KMS-11 (cell line): ENCODE measurements around the gene PEX14.

ENCODE experiments used
- H2AFZ ChIP-seq: fragments of 200-600 bp; sonication (generic); 2 replicates; pipeline ENCODE4 v1.6.1; 2016; ENCODE audit warnings: antibody characterized with exemption, mixed run types, low read depth
- H3K27ac ChIP-seq: fragments of 200-600 bp; sonication (generic); 2 replicates; pipeline ENCODE4 v1.6.1; 2016; ENCODE audit warnings: mild to moderate bottlenecking, mixed run types
- H3K27me3 ChIP-seq: fragments of 200-600 bp; sonication (generic); 2 replicates; pipeline ENCODE4 v1.6.1; 2017; ENCODE audit warnings: mild to moderate bottlenecking, low read depth, mixed run types, moderate library complexity; ENCODE audit not compliant: insufficient read depth
- H3K36me3 ChIP-seq: fragments of 200-600 bp; sonication (generic); 2 replicates; pipeline ENCODE4 v1.6.1; 2017; ENCODE audit warnings: mild to moderate bottlenecking, mixed run types; ENCODE audit not compliant: insufficient read depth
- H3K4me1 ChIP-seq: fragments of 200-600 bp; sonication (generic); 2 replicates; pipeline ENCODE4 v1.6.1; 2016; ENCODE audit warnings: mild to moderate bottlenecking, low read depth, mixed run types; ENCODE audit not compliant: poor library complexity, severe bottlenecking
- H3K4me2 ChIP-seq: fragments of 200-600 bp; sonication (generic); 2 replicates; pipeline ENCODE4 v1.7.0; 2016; ENCODE audit warnings: mild to moderate bottlenecking, mixed run types
- H3K4me3 ChIP-seq: fragments of 200-600 bp; sonication (generic); IDR thresholded peaks from 2 replicates; pipeline ENCODE4 v1.6.1; 2017; ENCODE audit warnings: low read depth, low read length, mixed read lengths; ENCODE audit not compliant: insufficient read depth
- H3K79me2 ChIP-seq: fragments of 200-600 bp; sonication (generic); 2 replicates; pipeline ENCODE4 v1.6.1; 2016; ENCODE audit warnings: low read depth, mixed run types; ENCODE audit not compliant: insufficient read depth
- H3K9ac ChIP-seq: fragments of 200-600 bp; sonication (generic); 2 replicates; pipeline ENCODE4 v1.6.1; 2016; ENCODE audit warnings: mild to moderate bottlenecking, mixed run types
- H4K20me1 ChIP-seq: fragments of 200-600 bp; sonication (generic); 2 replicates; pipeline ENCODE4 v1.6.1; 2016; ENCODE audit warnings: mild to moderate bottlenecking, mixed run types; ENCODE audit not compliant: insufficient read depth
- TF ChIP-seq, protein P1 (sequence below): fragments of 200-600 bp; sonication (generic); conservative IDR thresholded peaks from 2 replicates; pipeline ENCODE4 v1.6.1; 2017; ENCODE audit warnings: low read depth, mild to moderate bottlenecking, antibody characterized with exemption, low read length, moderate library complexity, mixed read lengths

Gene PEX14

DNA sequence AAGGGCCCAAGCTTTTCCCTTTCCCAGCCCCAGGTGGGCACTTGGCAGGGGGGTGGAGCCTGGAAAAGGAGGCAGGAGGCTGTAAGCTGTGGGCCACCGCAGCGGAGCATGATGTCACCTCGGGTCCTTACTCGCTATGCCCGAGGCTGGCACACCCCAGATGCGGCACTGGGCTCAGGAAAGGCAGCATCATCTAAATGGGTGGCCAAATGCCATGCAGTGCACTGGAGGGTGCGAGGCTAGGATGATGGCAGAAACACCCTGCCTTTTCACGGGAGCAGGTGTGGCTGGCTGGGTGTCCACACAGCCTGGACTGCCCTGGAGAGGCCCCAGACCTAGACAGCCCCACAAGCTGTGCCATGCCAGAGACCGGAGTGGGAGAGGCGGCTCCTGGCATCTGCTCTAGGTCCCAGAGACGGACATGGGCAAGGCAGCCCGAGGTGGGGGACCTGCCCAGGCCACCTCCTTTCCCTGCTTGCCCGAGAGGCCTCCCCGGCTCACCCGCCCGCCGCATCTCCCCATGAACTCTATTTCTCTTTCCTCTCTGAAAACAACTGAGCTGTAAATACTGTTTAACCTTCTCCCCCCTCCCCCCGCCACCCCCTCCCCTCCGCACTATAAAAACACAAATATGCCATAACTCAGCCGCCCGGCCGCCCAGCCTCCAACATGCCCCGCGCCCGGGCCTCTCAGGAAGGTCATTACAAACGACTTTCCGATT is 197.0 kb downstream of the PEX14 start:
- no peak overlapping the region for H2AFZ ChIP-seq
- H3K27me3 ChIP-seq: peaks cover 96% of the 10 kb centered on the region
- no peaks in the 10 kb centered on the region for H4K20me1 ChIP-seq
- TF ChIP-seq, protein P1, sequence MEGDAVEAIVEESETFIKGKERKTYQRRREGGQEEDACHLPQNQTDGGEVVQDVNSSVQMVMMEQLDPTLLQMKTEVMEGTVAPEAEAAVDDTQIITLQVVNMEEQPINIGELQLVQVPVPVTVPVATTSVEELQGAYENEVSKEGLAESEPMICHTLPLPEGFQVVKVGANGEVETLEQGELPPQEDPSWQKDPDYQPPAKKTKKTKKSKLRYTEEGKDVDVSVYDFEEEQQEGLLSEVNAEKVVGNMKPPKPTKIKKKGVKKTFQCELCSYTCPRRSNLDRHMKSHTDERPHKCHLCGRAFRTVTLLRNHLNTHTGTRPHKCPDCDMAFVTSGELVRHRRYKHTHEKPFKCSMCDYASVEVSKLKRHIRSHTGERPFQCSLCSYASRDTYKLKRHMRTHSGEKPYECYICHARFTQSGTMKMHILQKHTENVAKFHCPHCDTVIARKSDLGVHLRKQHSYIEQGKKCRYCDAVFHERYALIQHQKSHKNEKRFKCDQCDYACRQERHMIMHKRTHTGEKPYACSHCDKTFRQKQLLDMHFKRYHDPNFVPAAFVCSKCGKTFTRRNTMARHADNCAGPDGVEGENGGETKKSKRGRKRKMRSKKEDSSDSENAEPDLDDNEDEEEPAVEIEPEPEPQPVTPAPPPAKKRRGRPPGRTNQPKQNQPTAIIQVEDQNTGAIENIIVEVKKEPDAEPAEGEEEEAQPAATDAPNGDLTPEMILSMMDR: no peak
- no peak overlapping the region for H3K27ac ChIP-seq
- no peak overlapping the region for H3K4me3 ChIP-seq
- no peaks in the 10 kb centered on the region for H3K36me3 ChIP-seq
- no peak overlapping the region for H3K4me2 ChIP-seq
- no peak overlapping the region for H3K9ac ChIP-seq
- no peaks in the 10 kb centered on the region for H3K4me1 ChIP-seq
- H3K79me2 ChIP-seq: no peaks in the 10 kb centered on the region

DNA sequence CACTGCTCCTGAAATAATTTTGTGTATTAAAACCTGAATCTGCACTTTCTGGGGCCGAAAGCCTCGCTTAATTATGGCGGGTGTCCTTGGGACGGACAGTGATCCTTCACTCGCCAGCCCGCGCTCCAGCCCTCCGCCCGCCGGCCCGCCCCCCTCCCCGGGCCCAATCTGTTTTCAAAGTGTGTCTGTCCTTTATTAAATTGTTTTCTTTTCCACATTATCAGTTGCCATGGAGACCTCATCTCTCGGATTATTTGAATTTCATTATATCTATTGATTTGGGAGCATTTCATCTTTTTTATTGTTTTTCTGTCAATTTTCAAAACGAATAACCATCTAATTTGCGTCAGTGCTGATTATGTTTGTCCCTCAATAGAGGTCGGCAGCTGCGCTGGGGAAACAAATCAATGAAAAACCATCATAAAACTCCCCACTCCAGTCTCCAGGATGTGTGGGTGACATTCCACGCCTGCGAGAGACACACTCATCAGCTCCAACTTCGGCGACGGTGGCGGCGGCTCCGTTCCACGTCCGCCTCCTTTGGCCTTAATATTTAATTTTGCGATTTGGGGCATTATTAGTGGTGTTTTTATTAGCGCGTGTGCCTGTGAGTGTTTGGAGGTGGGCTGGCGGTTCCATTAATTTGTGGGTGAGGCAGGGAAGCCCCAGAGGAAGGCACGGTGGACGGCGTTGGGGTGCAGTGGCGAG is 197.7 kb downstream of the PEX14 start:
- H3K4me2 ChIP-seq: no peak overlapping the region
- H3K9ac ChIP-seq: no peak overlapping the region
- no peak overlapping the region for H3K4me3 ChIP-seq
- H3K4me1 ChIP-seq: no peaks in the 10 kb centered on the region
- H3K27ac ChIP-seq: no peak overlapping the region
- H2AFZ ChIP-seq: no peak overlapping the region
- H3K79me2 ChIP-seq: no peaks in the 10 kb centered on the region
- peaks cover 96% of the 10 kb centered on the region for H3K27me3 ChIP-seq
- H4K20me1 ChIP-seq: no peaks in the 10 kb centered on the region
- H3K36me3 ChIP-seq: no peaks in the 10 kb centered on the region
- TF ChIP-seq, protein P1: no peak

DNA sequence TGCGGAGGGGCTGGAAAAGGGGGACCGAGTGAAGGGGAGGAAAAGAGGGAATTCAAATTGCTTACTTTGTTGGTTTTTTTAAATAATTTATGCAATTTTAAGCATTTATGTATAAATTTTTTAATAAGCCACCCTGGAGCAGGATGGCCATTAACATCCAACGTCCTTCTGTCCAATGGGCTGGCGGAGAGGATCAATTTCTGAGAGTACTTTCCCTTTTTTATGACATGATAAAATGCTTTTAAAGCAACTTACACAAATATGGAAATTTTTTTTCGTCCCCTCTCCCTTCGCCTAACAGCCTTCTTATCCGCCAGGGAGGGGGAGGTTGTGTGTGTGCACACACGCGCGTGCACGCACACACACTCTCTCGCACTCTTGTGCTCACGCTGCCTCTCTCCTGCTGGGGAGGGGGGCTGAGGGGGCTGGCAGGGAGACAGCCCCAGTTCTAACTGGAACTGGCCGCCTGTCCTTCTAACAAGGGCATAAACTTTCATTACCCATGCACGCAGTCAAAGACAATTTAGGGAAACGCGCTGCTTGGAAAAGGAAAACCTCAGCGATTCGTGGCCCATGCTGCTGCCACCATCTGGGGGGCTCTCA is 198.5 kb downstream of the PEX14 start:
- TF ChIP-seq, protein P1: no peak
- Histone ChIP-seq H3K79me2 (no peaks in the 10 kb centered on the region), H3K4me2 (no peak overlapping the region), H3K4me3 (no peak overlapping the region), H3K9ac (no peak overlapping the region), H3K27me3 (peaks cover 97% of the 10 kb centered on the region), H3K4me1 (no peaks in the 10 kb centered on the region), H3K27ac (no peak overlapping the region), H3K36me3 (no peaks in the 10 kb centered on the region), H4K20me1 (no peaks in the 10 kb centered on the region), H2AFZ (no peak overlapping the region)

DNA sequence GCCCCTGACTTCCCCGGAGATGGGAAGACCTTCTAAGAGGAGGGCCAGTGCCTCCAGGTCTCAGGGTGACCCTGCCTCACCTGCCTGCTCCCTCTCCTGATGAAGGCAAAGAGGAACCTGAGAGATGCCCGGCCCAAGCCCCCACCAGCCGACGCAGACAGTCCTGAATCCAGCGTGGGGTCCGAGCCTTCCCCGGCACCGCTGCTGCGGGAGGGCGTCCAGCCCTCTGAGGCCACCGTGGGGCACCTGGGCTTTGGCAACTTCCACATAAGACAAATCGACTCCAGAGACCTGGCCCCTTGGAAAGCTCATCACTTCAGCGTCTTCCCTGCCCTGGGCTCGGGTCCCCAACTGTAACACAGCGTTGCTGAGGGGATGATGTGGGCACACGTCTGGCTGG is 199.5 kb downstream of the PEX14 start:
- Histone ChIP-seq H3K4me3 (no peak overlapping the region), H2AFZ (no peak overlapping the region), H3K36me3 (no peaks in the 10 kb centered on the region), H3K9ac (no peak overlapping the region), H3K4me1 (no peaks in the 10 kb centered on the region), H3K79me2 (no peaks in the 10 kb centered on the region), H3K4me2 (no peak overlapping the region), H3K27me3 (peaks cover 97% of the 10 kb centered on the region), H4K20me1 (no peaks in the 10 kb centered on the region), H3K27ac (no peak overlapping the region)
- TF ChIP-seq, protein P1: no peak
